Cerebellar cortex (tissue), 1 donor: ENCODE measurements around the gene LRP1.

Source experiments
- DNase-seq: peaks from one replicate; pipeline ENCODE4 v3.0.0-alpha.2; 2015; ENCODE audit warnings: low spot score

Gene LRP1

DNA sequence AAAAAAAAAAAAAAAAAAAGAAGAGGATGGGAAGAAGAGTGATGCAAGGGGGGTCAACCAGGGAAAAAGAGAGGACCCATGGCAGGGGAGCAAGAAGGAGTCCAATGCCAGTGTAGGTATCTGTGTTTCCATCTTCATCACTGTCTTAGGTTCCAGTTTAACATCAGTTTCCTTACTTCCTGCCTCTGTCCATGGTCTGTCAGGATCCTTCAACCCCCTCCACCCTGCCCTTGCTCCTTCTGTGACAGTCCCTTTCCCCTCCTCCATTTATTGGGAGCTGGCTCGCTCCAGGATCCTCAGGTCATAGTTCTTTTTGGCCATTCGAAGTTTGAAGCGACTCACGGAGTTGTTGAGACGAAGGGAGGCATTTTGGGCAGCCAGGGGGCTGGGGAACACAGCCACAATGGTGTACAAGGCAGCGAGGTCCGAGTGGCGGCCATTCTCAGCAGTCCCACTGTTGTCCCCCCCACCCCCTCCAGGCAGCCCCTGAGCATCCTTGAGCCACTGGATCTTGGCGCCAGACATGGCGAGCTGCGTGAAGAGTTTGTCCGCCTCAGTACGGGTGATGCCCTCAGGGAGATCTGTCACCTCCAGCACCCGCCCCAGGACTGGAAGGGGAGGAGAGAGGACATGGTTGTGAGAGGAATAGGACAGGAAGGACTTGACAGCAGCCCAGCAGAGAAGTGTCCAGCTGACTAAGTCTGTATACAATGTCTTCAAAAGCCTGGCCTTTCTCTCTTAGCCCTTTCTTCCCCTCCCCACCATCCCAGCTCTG lies 126.4 kb downstream of the LRP1 start:
- DNase-seq: no peak

DNA sequence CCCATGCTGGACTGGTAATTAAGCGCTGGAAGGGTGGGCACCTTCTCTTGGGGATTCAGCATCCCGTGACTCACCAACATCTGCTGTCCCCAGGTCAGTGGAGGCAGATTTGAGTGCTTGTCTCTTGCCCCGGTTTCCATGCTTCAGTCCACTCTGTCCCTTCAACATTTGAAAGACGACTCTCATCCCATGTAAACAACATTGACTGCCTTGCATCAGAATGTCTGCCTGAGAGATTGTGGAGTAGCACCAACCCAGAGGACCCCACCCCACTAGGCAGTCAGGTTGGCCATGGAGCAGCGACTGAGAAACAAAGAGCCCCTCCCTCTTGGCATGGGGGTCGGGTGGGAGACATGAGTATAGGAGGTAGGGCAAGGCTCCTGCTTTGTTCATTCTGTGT lies 127.6 kb downstream of the LRP1 start:
- DNase-seq: no peak

DNA sequence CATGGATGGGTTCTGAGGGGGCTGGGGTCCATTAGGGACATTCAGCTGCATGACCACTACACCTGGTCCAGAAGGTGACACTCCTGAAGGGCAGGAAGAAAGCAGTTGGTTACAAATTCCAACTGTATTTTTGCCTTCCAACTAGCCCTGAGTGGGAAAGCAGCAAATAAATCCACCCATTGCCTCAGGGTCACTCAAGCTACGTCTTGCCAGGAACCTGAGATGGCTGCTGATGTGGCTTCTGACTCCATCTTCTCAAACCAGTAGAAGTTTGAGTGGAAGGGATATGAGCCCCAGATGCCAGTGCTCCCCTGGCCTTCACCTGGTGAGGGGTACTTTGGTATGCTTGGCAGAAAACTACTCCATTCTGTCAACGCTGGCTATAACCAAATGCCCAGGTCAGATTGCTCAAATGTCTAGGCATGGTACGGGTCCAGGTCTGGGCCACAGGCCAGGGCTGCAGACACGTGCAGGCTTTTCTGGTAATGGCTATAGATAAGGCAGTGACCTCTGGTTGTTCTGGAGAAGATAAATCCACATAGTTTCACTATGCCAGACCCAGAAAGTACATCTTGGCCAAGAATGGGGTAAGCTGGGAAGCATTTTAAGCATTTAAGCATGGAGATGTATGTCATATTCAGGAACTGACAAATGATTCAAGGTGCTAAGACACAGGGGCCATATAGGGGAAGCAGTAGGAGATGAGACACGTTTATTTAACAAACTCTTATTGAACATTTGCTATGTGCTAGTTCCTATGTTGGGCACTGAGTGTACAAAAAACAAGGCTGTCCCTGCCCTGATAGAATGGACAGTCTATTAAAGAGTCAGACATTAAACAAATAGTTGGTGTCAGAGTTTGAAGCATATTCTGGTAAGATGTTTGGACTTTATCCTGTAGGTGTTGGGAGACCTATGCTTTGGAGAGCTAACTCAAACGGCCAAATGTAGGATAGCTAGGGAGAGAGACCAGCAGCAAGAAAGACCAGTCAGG lies 131.0 kb downstream of the LRP1 start:
- DNase-seq: no peak

DNA sequence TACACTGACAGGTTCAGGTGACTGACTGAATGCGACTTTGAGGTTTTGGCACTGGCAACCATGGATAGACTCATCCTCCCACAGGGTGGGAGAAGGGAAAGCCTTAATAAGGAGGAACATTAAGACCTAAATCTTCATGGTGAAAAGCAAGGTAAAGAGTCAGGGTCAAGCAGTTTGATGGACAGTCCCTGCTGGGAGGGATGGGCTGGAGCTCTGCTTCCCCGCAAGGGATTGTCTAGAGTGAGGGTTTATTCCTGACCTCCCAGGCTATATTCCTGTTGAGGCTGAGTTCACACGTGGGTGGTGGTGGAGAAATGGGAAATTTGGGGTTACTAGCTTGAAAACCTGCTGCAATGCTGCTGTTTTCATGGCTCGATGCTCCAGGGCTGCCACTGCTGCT lies 132.1 kb downstream of the LRP1 start:
- no peak for DNase-seq

DNA sequence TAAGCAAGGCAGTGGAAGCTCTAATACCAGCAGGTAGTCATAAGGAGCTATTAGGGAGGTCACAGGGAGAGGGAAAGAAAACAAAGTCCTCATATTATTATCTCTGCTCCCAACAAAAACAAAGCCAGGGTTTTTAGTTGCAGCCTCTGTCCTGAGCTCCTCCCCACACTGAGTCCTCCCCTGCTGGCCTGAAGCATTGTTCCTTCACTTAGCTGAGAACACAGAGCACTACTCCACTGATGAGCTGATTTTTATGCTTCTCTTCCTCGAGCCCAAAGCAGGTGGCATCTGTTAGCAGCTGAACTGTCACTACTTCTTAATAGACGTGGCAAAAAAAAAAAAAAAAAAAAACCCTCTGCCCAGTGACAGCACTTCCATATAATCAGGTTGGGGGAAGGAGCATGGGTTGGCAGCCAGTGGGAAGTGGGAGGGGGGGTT lies 133.2 kb downstream of the LRP1 start:
- DNase-seq: peak; percentile 61

DNA sequence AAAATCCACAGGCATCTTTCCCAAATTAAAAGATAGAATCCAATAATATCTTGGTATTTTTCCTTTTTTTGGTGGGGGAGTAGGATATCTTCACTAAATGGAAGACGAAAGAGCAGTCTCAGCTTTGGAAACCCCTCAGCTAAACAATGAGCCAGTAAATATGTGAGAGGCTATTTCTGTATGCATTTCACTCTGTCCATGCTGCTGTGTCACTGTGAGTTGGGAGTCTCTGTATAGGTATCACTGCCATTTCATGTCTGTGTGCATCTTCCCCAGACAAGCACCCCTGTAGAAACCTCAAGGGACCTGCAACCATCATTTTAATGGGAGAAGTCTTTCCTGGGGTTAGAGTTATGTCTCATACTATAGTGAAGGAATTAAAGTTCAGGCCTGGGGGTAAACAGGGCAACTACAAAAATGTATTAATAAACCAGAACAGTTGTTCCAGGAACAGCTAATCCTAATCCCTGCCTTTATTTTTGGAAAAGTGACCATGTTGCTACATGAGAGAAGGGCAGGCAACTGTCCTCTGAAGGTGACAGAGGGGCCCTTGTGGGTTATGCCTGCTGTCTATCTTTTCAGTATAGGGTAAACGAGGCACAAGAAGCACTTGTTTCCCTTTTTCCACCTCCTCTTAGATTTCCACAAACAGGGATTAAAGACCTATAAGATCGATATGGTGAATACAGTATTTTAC lies 134.0 kb downstream of the LRP1 start:
- DNase-seq: no peak
